Ishikawa (cell line): ENCODE measurements around the gene PPFIBP2.

Experiments
- CEBPB ChIP-seq: IDR thresholded peaks from 2 replicates; pipeline ENCODE4 v1.6.1; 2012
- EGR1 ChIP-seq: IDR thresholded peaks from 2 replicates; pipeline ENCODE4 v1.6.1; 2012
- EP300 ChIP-seq: IDR thresholded peaks from 2 replicates; pipeline ENCODE4 v1.6.1; 2012; ENCODE audit warnings: borderline replicate concordance
- FOXM1 ChIP-seq: IDR thresholded peaks from 2 replicates; pipeline ENCODE4 v1.6.1; 2012; ENCODE audit warnings: low read depth, borderline replicate concordance
- MAX ChIP-seq: IDR thresholded peaks from 2 replicates; pipeline ENCODE4 v1.6.1; 2012
- NFIC ChIP-seq: IDR thresholded peaks from 2 replicates; pipeline ENCODE4 v1.6.1; 2012
- RAD21 ChIP-seq: IDR thresholded peaks from 2 replicates; pipeline ENCODE4 v1.6.1; 2012; ENCODE audit warnings: low read depth
- TAF1 ChIP-seq: IDR thresholded peaks from 2 replicates; pipeline ENCODE4 v1.6.1; 2012; ENCODE audit warnings: low read depth, mild to moderate bottlenecking
- TCF12 ChIP-seq: IDR thresholded peaks from 2 replicates; pipeline ENCODE4 v1.6.1; 2012; ENCODE audit warnings: low read depth
- TEAD4 ChIP-seq: IDR thresholded peaks from 2 replicates; pipeline ENCODE4 v1.6.1; 2012
- USF1 ChIP-seq: IDR thresholded peaks from 2 replicates; pipeline ENCODE4 v1.6.1; 2012
- YY1 ChIP-seq: IDR thresholded peaks from 2 replicates; pipeline ENCODE4 v1.6.1; 2012; ENCODE audit warnings: low read depth
- ZBTB7A ChIP-seq: IDR thresholded peaks from 2 replicates; pipeline ENCODE4 v1.6.1; 2012; ENCODE audit warnings: low read depth

- TF ChIP-seq NFIC, result 0 out of 2 replicates have a peak, but pooled peaks have one; percentile 16
- no peak for TF ChIP-seq YY1
- no peak for TF ChIP-seq ZBTB7A
- no peak for TF ChIP-seq EGR1
- TF ChIP-seq RAD21, result no peak
- no peak for TF ChIP-seq USF1
- TF ChIP-seq CEBPB, result no peak
- TF ChIP-seq EP300, result no peak
- no peak for TF ChIP-seq FOXM1
- TF ChIP-seq MAX, result no peak
- TF ChIP-seq TEAD4, result no peak
- no peak for TF ChIP-seq TAF1
- TF ChIP-seq TCF12, result no peak
Observed at GRCh38 chr11:7487360-7487759, 26.4 kb upstream of the PPFIBP2 start.
